ENCODE measurements around the gene ERCC6. TPM values are rescaled to one million over a fixed set of nuclear protein-coding genes. Genes with fewer than 3 reads are reported as not detected.

The ERCC6 gene
- total and polyA plus RNA-seq, 4 donors, result 2.8 to 27.2 (median 11.2) TPM

DNA sequence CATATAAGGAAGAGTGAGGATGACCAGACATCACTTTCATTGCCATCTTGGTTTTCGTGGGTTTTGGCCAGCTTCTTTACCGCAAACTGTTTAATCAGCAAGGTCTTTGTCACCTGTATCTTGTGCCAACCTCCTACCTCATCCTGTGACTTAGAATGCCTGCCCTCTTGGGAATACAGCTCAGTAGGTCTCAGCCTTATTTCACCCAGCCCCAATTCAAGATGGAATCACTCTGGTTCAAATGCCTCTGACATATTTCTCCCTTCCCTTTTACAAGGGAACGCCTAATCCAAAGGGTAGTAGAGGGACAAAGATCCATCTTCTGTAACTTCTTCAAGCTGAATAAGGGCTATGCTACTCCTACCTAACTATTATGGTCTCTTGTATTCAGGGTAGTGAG lies 4.7 kb upstream of the ERCC6 start:
- Histone ChIP-seq H3K4me1 (ENCODE audit: control insufficient read depth in 5 of 5, insufficient read depth in 5 of 5, low read length in 5 of 5) (peaks cover 0 to 7% (median 0%) of the 10 kb centered on the region in 5 donors), H3K9me3 (ENCODE audit: control insufficient read depth in 4 of 4, insufficient read depth in 3 of 4, low read length in 3 of 4) (peaks cover 0 to 4% (median 0%) of the 10 kb centered on the region in 4 donors), H3K4me3 (no peak overlapping the region), H3K36me3 (ENCODE audit: control insufficient read depth in 4 of 4, insufficient read depth in 4 of 4, low read length in 4 of 4) (no peaks in the 10 kb centered on the region), H3K27ac (ENCODE audit: low read depth in 1 of 2, low read length in 1 of 2) (no peak overlapping the region), H3K27me3 (ENCODE audit: control insufficient read depth in 3 of 3, insufficient read depth in 3 of 3, low read length in 2 of 3) (no peaks in the 10 kb centered on the region), H3K9ac (ENCODE audit: insufficient read depth in 1 of 2, low read length in 2 of 2) (no peak overlapping the region)
- WGBS, 2 donors, result 96 to 97% methylated on average over 3 of the region's 3 CpGs
- no peak for TF ChIP-seq CTCF (IDR thresholded peaks at IDR 0.05; ENCODE audit: control extremely low read depth, extremely low read depth)
- ATAC-seq (ENCODE audit: insufficient read depth, low FRiP score) (no peak), DNase-seq (no peak)

- DNase-seq (no peak), ATAC-seq (ENCODE audit: insufficient read depth, low FRiP score) (no peak)
- Histone ChIP-seq H3K36me3 (ENCODE audit: control insufficient read depth in 4 of 4, insufficient read depth in 4 of 4, low read length in 4 of 4) (no peaks in the 10 kb centered on the region), H3K4me3 (no peak overlapping the region), H3K27ac (ENCODE audit: low read depth in 1 of 2, low read length in 1 of 2) (no peak overlapping the region), H3K27me3 (ENCODE audit: control insufficient read depth in 3 of 3, insufficient read depth in 3 of 3, low read length in 2 of 3) (no peaks in the 10 kb centered on the region), H3K4me1 (ENCODE audit: control insufficient read depth in 5 of 5, insufficient read depth in 5 of 5, low read length in 5 of 5) (peaks cover 0 to 16% (median 6%) of the 10 kb centered on the region in 5 donors), H3K9me3 (ENCODE audit: control insufficient read depth in 4 of 4, insufficient read depth in 3 of 4, low read length in 3 of 4) (peaks cover 0 to 4% (median 0%) of the 10 kb centered on the region in 4 donors), H3K9ac (ENCODE audit: insufficient read depth in 1 of 2, low read length in 2 of 2) (no peak overlapping the region)
- WGBS, 2 donors, result 89 to 91% methylated on average over 4 of the region's 4 CpGs
- no peak for TF ChIP-seq CTCF (IDR thresholded peaks at IDR 0.05; ENCODE audit: control extremely low read depth, extremely low read depth)
Measured at GRCh38 chr10:49542353-49542752, 3.4 kb upstream of the ERCC6 start.

- no peak for TF ChIP-seq CTCF (IDR thresholded peaks at IDR 0.05; ENCODE audit: control extremely low read depth, extremely low read depth)
- 74 to 82% methylated on average over 6 of the region's 6 CpGs for WGBS, 2 donors
- ATAC-seq (ENCODE audit: insufficient read depth, low FRiP score) (no peak), DNase-seq (no peak)
- no peak overlapping the region for H3K9ac ChIP-seq (ENCODE audit: insufficient read depth in 1 of 2, low read length in 2 of 2)
- H3K27ac ChIP-seq (ENCODE audit: low read depth in 1 of 2, low read length in 1 of 2), result no peak overlapping the region
- H3K4me3 ChIP-seq, result no peak overlapping the region
- peaks cover 0 to 16% (median 6%) of the 10 kb centered on the region in 5 donors for H3K4me1 ChIP-seq (ENCODE audit: control insufficient read depth in 5 of 5, insufficient read depth in 5 of 5, low read length in 5 of 5)
- peaks cover 0 to 4% (median 0%) of the 10 kb centered on the region in 4 donors for H3K9me3 ChIP-seq (ENCODE audit: control insufficient read depth in 4 of 4, insufficient read depth in 3 of 4, low read length in 3 of 4)
- no peaks in the 10 kb centered on the region for H3K27me3 ChIP-seq (ENCODE audit: control insufficient read depth in 3 of 3, insufficient read depth in 3 of 3, low read length in 2 of 3)
- no peaks in the 10 kb centered on the region for H3K36me3 ChIP-seq (ENCODE audit: control insufficient read depth in 4 of 4, insufficient read depth in 4 of 4, low read length in 4 of 4)
Measured at GRCh38 chr10:49541762-49542161, 2.8 kb upstream of the ERCC6 start.

Measured in lung (tissue), 12 donors.